Measurements from ENCODE around the gene FCRL3. TPM values are rescaled to one million over a fixed set of nuclear protein-coding genes. Genes with fewer than 3 reads are reported as not detected.

FCRL3 gene
- total and polyA plus RNA-seq, 7 donors = under 0.01 to 6.7 TPM; not detected in 5

- 35 to 43% methylated on average over 5 of the region's 5 CpGs for whole genome bisulfite sequencing, 2 donors
- TF ChIP-seq POLR2AphosphoS5 (IDR thresholded peaks at IDR 0.05) (no peak), EP300 (IDR thresholded peaks at IDR 0.05) (no peak), POLR2A (IDR thresholded peaks at IDR 0.05) (no peak), CTCF (IDR thresholded peaks at IDR 0.05) (peak in 1 of 4 experiments; percentile 9)
- no peak overlapping the region for H3K4me3 ChIP-seq
- H3K4me1 ChIP-seq = no peaks in the 10 kb centered on the region
- H3K36me3 ChIP-seq = no peaks in the 10 kb centered on the region
- no peak overlapping the region for H3K27ac ChIP-seq
- H3K9me3 ChIP-seq = no peaks in the 10 kb centered on the region
- no peak for DNase-seq
- H3K27me3 ChIP-seq = no peaks in the 10 kb centered on the region
- intact Hi-C loops (cut with DNase I) = no loop called here
Measured at GRCh38 chr1:157691285-157691920, 9.2 kb downstream of the FCRL3 start.

GRCh38 chr1:157682710-157683437, 17.7 kb downstream of the FCRL3 start:
- 55 to 73% methylated on average over 5 of the region's 5 CpGs for WGBS, 2 donors
- no peak for DNase-seq
- Histone ChIP-seq H3K27ac (no peak overlapping the region), H3K9me3 (no peaks in the 10 kb centered on the region), H3K27me3 (no peaks in the 10 kb centered on the region), H3K4me1 (no peaks in the 10 kb centered on the region), H3K4me3 (no peak overlapping the region), H3K36me3 (no peaks in the 10 kb centered on the region)
- intact Hi-C loops (cut with DNase I) = no loop called here
- no peak for TF ChIP-seq POLR2AphosphoS5 (IDR thresholded peaks at IDR 0.05)
- no peak for TF ChIP-seq POLR2A (IDR thresholded peaks at IDR 0.05)
- TF ChIP-seq CTCF (IDR thresholded peaks at IDR 0.05) = no peak
- no peak for TF ChIP-seq EP300 (IDR thresholded peaks at IDR 0.05)

GRCh38 chr1:157678721-157679120, 21.8 kb downstream of the FCRL3 start:
- no peaks in the 10 kb centered on the region for H3K36me3 ChIP-seq
- H3K9me3 ChIP-seq = no peaks in the 10 kb centered on the region
- H3K4me1 ChIP-seq = no peaks in the 10 kb centered on the region
- TF ChIP-seq POLR2A (IDR thresholded peaks at IDR 0.05) = no peak
- TF ChIP-seq POLR2AphosphoS5 (IDR thresholded peaks at IDR 0.05) = no peak
- no peak for TF ChIP-seq CTCF (IDR thresholded peaks at IDR 0.05)
- WGBS, 2 donors = 53 to 63% methylated on average over 4 of the region's 4 CpGs
- H3K27me3 ChIP-seq = no peaks in the 10 kb centered on the region
- no peak overlapping the region for H3K4me3 ChIP-seq
- no peak for DNase-seq
- intact Hi-C loops (cut with DNase I) = no loop called here
- no peak overlapping the region for H3K27ac ChIP-seq

- TF ChIP-seq EP300 (IDR thresholded peaks at IDR 0.05) (no peak), POLR2A (IDR thresholded peaks at IDR 0.05) (no peak), POLR2AphosphoS5 (IDR thresholded peaks at IDR 0.05) (no peak), CTCF (IDR thresholded peaks at IDR 0.05) (no peak)
- DNase-seq = no peak
- Histone ChIP-seq H3K4me3 (no peak overlapping the region), H3K36me3 (no peaks in the 10 kb centered on the region), H3K27me3 (no peaks in the 10 kb centered on the region), H3K9me3 (peaks cover 0 to 5% (median 0%) of the 10 kb centered on the region in 4 donors), H3K4me1 (no peaks in the 10 kb centered on the region), H3K27ac (no peak overlapping the region)
- intact Hi-C loops (cut with DNase I) = no loop called here
- WGBS, 2 donors = 74 to 89% methylated on average over 1 of the region's 1 CpG
Measured at GRCh38 chr1:157673008-157673407, 27.6 kb downstream of the FCRL3 start.

Measured in sigmoid colon (tissue), 7 donors.